Effector memory CD8-positive, alpha-beta T cell (primary cell): ENCODE results near the gene SHC3.

Source experiments
- ATAC-seq: fragments of 150-1000 bp; cut with Tn5 transposase; replicated peaks from 2 replicates; pipeline ENCODE4 v1.10.0; 2021; ENCODE audit warnings: mild to moderate bottlenecking, moderate library complexity
- DNase-seq, 3 experiments: peaks; one replicate each; pipeline ENCODE4 v3.0.0; 2021
- H3K27ac Mint-ChIP-seq, 2 donors: one replicate each; pipeline ENCODE4 v1.8.0; 2022; ENCODE audit warnings: mild to moderate bottlenecking in 2 of 2, mixed read lengths in 2 of 2, moderate library complexity in 2 of 2
- H3K27me3 Mint-ChIP-seq, 2 donors: one replicate each; pipeline ENCODE4 v1.8.0; 2022; ENCODE audit warnings: mixed read lengths in 2 of 2
- H3K36me3 Mint-ChIP-seq: one replicate; pipeline ENCODE4 v1.8.0; 2022; ENCODE audit warnings: mild to moderate bottlenecking, moderate library complexity, mixed read lengths; ENCODE audit not compliant: insufficient read depth
- H3K4me1 Mint-ChIP-seq, 2 donors: one replicate each; pipeline ENCODE4 v1.8.0; 2022; ENCODE audit warnings: low read depth in 2 of 2, mixed read lengths in 2 of 2
- H3K4me3 Mint-ChIP-seq, 2 donors: one replicate each; pipeline ENCODE4 v1.8.0; 2022; ENCODE audit warnings: mild to moderate bottlenecking in 2 of 2, mixed read lengths in 2 of 2, moderate library complexity in 2 of 2
- H3K9me3 Mint-ChIP-seq, 2 donors: one replicate each; pipeline ENCODE4 v1.8.0; 2022; ENCODE audit warnings: mixed read lengths in 2 of 2

The SHC3 gene

DNA sequence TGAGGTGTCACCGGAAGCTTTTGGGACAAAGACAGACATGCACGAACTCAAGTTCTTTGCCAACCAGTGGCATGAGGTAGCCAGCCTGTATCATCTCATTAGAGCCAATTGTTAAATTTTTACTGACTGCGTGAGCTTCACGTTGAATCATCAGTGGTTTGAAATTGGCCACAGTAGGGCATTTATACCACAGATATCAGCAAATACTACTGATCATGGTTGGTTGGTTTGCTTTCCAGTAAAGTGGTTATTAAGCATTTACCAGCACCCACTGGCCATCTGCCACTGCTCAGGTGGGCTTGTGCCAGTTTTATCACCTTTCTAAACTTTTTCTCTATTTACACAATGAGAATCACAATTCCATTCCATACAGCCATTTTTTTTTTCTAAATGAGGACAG lies 28.4 kb upstream of the SHC3 start:
- Mint-ChIP-seq H3K36me3 (no peaks in the 10 kb centered on the region), H3K27ac (no peak overlapping the region), H3K27me3 (peaks cover 13 to 23% of the 10 kb centered on the region in 2 donors), H3K4me3 (no peak overlapping the region), H3K9me3 (peaks cover 0 to 7% of the 10 kb centered on the region in 2 donors), H3K4me1 (no peaks in the 10 kb centered on the region)
- DNase-seq (no peak), ATAC-seq (no peak)

GRCh38 chr9:89204801-89205200 lies 26.2 kb upstream of the SHC3 start:
- DNase-seq (no peak), ATAC-seq (no peak)
- Mint-ChIP-seq H3K27me3 (peaks cover 13 to 23% of the 10 kb centered on the region in 2 donors), H3K36me3 (no peaks in the 10 kb centered on the region), H3K4me3 (no peak overlapping the region), H3K9me3 (peaks cover 0 to 7% of the 10 kb centered on the region in 2 donors), H3K27ac (no peak overlapping the region), H3K4me1 (no peaks in the 10 kb centered on the region)

- Mint-ChIP-seq H3K27ac (no peak overlapping the region), H3K27me3 (peaks cover 15 to 38% of the 10 kb centered on the region in 2 donors), H3K4me3 (no peak overlapping the region), H3K4me1 (no peaks in the 10 kb centered on the region), H3K9me3 (peaks cover 0 to 6% of the 10 kb centered on the region in 2 donors), H3K36me3 (no peaks in the 10 kb centered on the region)
- ATAC-seq, result no peak
- DNase-seq, result no peak
Measured at GRCh38 chr9:89195131-89195797, 16.6 kb upstream of the SHC3 start.

DNA sequence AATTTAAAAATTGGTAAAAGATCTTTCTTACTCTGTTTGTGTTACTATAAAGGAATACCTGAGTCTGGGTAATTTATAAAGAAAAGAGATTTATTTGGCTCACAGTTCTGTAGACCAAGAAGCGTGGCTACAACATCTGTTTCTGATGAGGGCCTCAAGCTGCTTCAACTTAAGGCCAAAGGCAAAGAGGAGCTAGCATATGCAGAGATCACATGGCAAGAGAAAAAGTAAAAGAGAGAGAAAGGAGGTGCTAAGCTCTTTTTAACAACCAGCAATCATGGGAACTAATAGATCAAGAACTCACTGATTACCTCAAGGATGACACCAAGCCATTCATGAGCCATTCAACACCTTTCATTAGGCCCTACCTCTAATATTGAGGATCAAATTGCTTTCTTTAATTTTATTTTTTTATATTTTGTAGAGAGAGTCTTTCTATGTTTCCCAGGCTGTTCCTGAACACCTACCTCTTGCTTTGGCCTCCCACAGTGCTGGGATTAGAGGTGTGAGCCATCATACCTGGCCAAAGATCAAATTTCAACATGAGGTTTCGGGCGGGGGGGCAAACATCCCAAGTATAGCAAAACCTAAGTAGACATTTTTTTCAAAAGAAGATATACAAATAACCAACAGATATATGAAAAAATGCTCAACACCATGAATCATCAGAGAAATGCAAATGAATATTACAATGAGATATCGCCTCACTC lies 16.0 kb upstream of the SHC3 start:
- Mint-ChIP-seq H3K9me3 (peaks cover 0 to 6% of the 10 kb centered on the region in 2 donors), H3K4me1 (no peaks in the 10 kb centered on the region), H3K27me3 (peaks cover 22 to 44% of the 10 kb centered on the region in 2 donors), H3K36me3 (no peaks in the 10 kb centered on the region), H3K4me3 (no peak overlapping the region), H3K27ac (no peak overlapping the region)
- DNase-seq (no peak), ATAC-seq (no peak)

DNA sequence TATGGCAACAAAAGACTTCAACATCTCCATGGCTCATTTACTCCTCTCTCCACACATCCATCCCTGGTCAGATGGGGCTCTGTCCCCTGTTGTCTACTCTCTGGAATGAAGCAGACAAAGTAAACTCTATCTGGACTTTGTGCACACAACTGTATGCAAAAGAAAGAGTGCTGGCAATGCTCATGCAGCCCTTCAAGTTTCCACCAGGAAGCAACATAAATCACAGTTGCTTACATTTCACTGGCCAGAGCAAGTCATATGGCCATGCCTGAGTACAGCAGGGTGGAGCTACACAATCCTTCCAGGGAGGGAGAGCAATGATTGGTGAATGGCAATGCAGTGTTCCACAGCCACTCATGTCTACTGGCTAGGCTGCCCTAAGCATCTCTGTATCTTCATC lies 12.4 kb upstream of the SHC3 start:
- DNase-seq, result no peak
- peaks cover 34 to 52% of the 10 kb centered on the region in 2 donors for H3K27me3 Mint-ChIP-seq
- H3K4me3 Mint-ChIP-seq, result no peak overlapping the region
- no peaks in the 10 kb centered on the region for H3K4me1 Mint-ChIP-seq
- H3K27ac Mint-ChIP-seq, result no peak overlapping the region
- no peaks in the 10 kb centered on the region for H3K36me3 Mint-ChIP-seq
- ATAC-seq, result no peak
- H3K9me3 Mint-ChIP-seq, result no peaks in the 10 kb centered on the region

GRCh38 chr9:89189215-89189614 lies 10.6 kb upstream of the SHC3 start:
- Mint-ChIP-seq H3K27me3 (peaks cover 52 to 59% of the 10 kb centered on the region in 2 donors), H3K4me3 (no peak overlapping the region), H3K36me3 (no peaks in the 10 kb centered on the region), H3K4me1 (no peaks in the 10 kb centered on the region), H3K27ac (no peak overlapping the region), H3K9me3 (peaks cover 2 to 16% of the 10 kb centered on the region in 2 donors)
- DNase-seq (no peak), ATAC-seq (no peak)

GRCh38 chr9:89187950-89188349 lies 9.3 kb upstream of the SHC3 start:
- no peak for ATAC-seq
- DNase-seq, result no peak
- H3K36me3 Mint-ChIP-seq, result no peaks in the 10 kb centered on the region
- H3K4me1 Mint-ChIP-seq, result no peaks in the 10 kb centered on the region
- peaks cover 2 to 17% of the 10 kb centered on the region in 2 donors for H3K9me3 Mint-ChIP-seq
- peaks cover 53 to 64% of the 10 kb centered on the region in 2 donors for H3K27me3 Mint-ChIP-seq
- no peak overlapping the region for H3K4me3 Mint-ChIP-seq
- no peak overlapping the region for H3K27ac Mint-ChIP-seq

GRCh38 chr9:89187541-89187940 lies 8.9 kb upstream of the SHC3 start:
- Mint-ChIP-seq H3K27ac (no peak overlapping the region), H3K27me3 (peaks cover 53 to 68% of the 10 kb centered on the region in 2 donors), H3K4me3 (no peak overlapping the region), H3K9me3 (peaks cover 2 to 17% of the 10 kb centered on the region in 2 donors), H3K36me3 (no peaks in the 10 kb centered on the region), H3K4me1 (no peaks in the 10 kb centered on the region)
- DNase-seq (no peak), ATAC-seq (no peak)

DNA sequence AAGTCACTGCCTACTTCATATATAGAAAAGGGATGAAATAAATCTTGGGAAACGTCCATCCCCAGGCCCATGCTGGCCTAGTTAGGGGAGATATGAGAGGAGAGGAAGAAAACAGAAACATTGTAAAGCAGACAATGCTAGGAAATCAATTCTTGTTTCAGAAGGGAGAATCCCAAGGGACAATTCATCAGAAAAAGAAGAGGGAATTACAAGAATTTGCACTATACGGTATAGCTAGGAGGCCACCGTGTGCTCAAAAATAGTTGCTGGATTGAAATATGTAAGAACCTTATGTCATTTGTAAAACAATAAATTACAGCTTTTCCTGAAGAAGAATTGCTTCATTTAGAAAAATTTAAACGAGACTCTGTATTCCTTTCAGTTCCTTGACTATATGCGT lies 8.3 kb upstream of the SHC3 start:
- H3K9me3 Mint-ChIP-seq, result peaks cover 2 to 17% of the 10 kb centered on the region in 2 donors
- no peak overlapping the region for H3K27ac Mint-ChIP-seq
- H3K4me3 Mint-ChIP-seq, result no peak overlapping the region
- no peaks in the 10 kb centered on the region for H3K36me3 Mint-ChIP-seq
- DNase-seq, result no peak
- ATAC-seq, result no peak
- peaks cover 51 to 73% of the 10 kb centered on the region in 2 donors for H3K27me3 Mint-ChIP-seq
- H3K4me1 Mint-ChIP-seq, result no peaks in the 10 kb centered on the region

DNA sequence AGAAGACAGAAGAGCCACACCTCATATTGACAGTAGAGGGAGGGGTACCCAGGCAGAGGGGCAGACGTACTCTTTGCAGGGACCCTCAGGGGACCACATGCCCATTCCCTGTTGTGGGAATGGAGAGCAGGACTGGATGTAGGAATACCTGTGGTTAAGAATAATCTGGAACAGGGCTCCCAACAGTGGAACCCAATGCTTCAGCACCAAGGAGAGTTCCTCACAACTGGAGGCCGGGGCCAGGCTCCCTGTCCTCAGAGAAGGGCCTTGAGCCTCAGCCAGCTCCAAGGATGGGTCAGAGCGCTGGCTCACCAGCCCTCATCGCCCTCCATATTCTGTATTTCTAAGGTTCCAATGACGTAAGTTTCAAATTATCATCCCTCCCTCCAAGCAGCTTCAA lies 7.4 kb upstream of the SHC3 start:
- H3K9me3 Mint-ChIP-seq, result peaks cover 2 to 17% of the 10 kb centered on the region in 2 donors
- H3K36me3 Mint-ChIP-seq, result no peaks in the 10 kb centered on the region
- H3K4me1 Mint-ChIP-seq, result no peaks in the 10 kb centered on the region
- H3K27me3 Mint-ChIP-seq, result peaks cover 51 to 75% of the 10 kb centered on the region in 2 donors
- H3K27ac Mint-ChIP-seq, result no peak overlapping the region
- DNase-seq (no peak), ATAC-seq (no peak)
- H3K4me3 Mint-ChIP-seq, result no peak overlapping the region

DNA sequence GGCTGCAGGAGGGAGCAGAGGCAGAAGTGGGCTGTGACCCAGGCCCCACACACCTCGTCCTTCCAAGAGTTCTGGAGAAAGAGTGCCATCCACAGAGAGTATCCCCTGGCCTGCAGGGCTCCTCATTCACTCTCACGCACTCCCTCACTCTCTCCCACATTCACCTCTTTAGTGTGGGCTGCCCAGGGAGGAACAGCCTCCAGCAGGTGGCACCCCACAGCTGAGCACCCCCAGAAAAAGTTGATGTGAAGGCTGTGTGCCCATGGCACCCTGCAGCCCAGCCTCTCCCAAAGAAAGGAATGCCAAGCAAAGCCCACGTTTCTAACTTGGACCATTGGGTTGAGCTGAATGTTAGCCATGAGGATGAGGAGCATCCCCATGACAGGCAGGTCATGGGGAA lies 4.5 kb upstream of the SHC3 start:
- no peak overlapping the region for H3K27ac Mint-ChIP-seq
- DNase-seq (no peak), ATAC-seq (no peak)
- H3K4me3 Mint-ChIP-seq, result no peak overlapping the region
- H3K36me3 Mint-ChIP-seq, result no peaks in the 10 kb centered on the region
- H3K27me3 Mint-ChIP-seq, result peaks cover 48 to 77% of the 10 kb centered on the region in 2 donors
- H3K4me1 Mint-ChIP-seq, result peaks cover 7% of the 10 kb centered on the region in 2 donors
- H3K9me3 Mint-ChIP-seq, result peaks cover 2 to 17% of the 10 kb centered on the region in 2 donors

GRCh38 chr9:89182369-89182768 lies 3.8 kb upstream of the SHC3 start:
- Mint-ChIP-seq H3K9me3 (peaks cover 2 to 17% of the 10 kb centered on the region in 2 donors), H3K4me1 (peaks cover 7% of the 10 kb centered on the region in 2 donors), H3K27ac (no peak overlapping the region), H3K27me3 (peaks cover 51 to 79% of the 10 kb centered on the region in 2 donors), H3K36me3 (no peaks in the 10 kb centered on the region), H3K4me3 (no peak overlapping the region)
- DNase-seq (no peak), ATAC-seq (no peak)

GRCh38 chr9:89179895-89180734 lies 1.5 kb upstream of the SHC3 start:
- H3K27me3 Mint-ChIP-seq, result peaks cover 62 to 86% of the 10 kb centered on the region in 2 donors
- H3K27ac Mint-ChIP-seq, result no peak overlapping the region
- peaks cover 0 to 10% of the 10 kb centered on the region in 2 donors for H3K9me3 Mint-ChIP-seq
- peak overlapping the region; percentile 46 to 62 for H3K4me3 Mint-ChIP-seq
- H3K4me1 Mint-ChIP-seq, result peaks cover 7% of the 10 kb centered on the region in 2 donors
- H3K36me3 Mint-ChIP-seq, result no peaks in the 10 kb centered on the region
- no peak for DNase-seq
- ATAC-seq, result peak; percentile 27
